ENCODE results near the gene UXT.

UXT gene

GRCh38 chrX:47662144-47662657, 3.2 kb upstream of the UXT start:
- no peaks in the 10 kb centered on the region for H3K9me3 ChIP-seq (ENCODE audit: control insufficient read depth, insufficient read depth, low read depth, low read length)
- ChIA-PET POLR2A (no interaction called here), CTCF (interaction anchor here (0.5 to 0.7 kb wide), 3 partner anchors 10 to 1204 kb away, joined by 3 to 7 read pairs (median 3); no protein-coding TSS in a partner anchor)
- H3K4me1 ChIP-seq (ENCODE audit: control insufficient read depth, insufficient read depth, low read length), result no peaks in the 10 kb centered on the region
- no peak overlapping the region for H3K27ac ChIP-seq (ENCODE audit: extremely low read depth, low read depth, low read length)
- H3K36me3 ChIP-seq (ENCODE audit: control insufficient read depth in 2 of 2, insufficient read depth in 1 of 2, low read length in 2 of 2), result peaks cover 0 to 5% of the 10 kb centered on the region in 2 experiments; a peak in 1 of 3 replicates
- H3K4me3 ChIP-seq (ENCODE audit: low read depth, low read length), result no peak overlapping the region
- TF ChIP-seq, protein P1, sequence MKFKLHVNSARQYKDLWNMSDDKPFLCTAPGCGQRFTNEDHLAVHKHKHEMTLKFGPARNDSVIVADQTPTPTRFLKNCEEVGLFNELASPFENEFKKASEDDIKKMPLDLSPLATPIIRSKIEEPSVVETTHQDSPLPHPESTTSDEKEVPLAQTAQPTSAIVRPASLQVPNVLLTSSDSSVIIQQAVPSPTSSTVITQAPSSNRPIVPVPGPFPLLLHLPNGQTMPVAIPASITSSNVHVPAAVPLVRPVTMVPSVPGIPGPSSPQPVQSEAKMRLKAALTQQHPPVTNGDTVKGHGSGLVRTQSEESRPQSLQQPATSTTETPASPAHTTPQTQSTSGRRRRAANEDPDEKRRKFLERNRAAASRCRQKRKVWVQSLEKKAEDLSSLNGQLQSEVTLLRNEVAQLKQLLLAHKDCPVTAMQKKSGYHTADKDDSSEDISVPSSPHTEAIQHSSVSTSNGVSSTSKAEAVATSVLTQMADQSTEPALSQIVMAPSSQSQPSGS (tag by site-specific recombination; IDR thresholded peaks at IDR 0.05; ENCODE audit: low read depth), result no peak
- TF ChIP-seq ZNF518A (tag by site-specific recombination; conservative IDR thresholded peaks at IDR 0.05; ENCODE audit: low read depth) (no peak), ZNF211 (tag by site-specific recombination; IDR thresholded peaks at IDR 0.05; ENCODE audit: low read depth) (no peak), ZSCAN18 (tag by site-specific recombination; IDR thresholded peaks at IDR 0.05) (no peak), ZFP3 (tag by site-specific recombination; IDR thresholded peaks at IDR 0.05; ENCODE audit: low read depth) (no peak), ZNF404 (tag by site-specific recombination; IDR thresholded peaks at IDR 0.05) (no peak), OSR2 (tag by site-specific recombination; IDR thresholded peaks at IDR 0.05) (no peak), BCL11B (tag by site-specific recombination; IDR thresholded peaks at IDR 0.05; ENCODE audit: low read depth) (no peak), ZNF626 (tag by site-specific recombination; IDR thresholded peaks at IDR 0.05) (no peak), IKZF3 (tag by site-specific recombination; IDR thresholded peaks at IDR 0.05) (no peak), ZNF416 (tag by site-specific recombination; IDR thresholded peaks at IDR 0.05) (no peak), ZBTB8A (tag by site-specific recombination; IDR thresholded peaks at IDR 0.05) (no peak), ZBTB44 (tag by site-specific recombination; IDR thresholded peaks at IDR 0.05) (no peak), SCRT2 (tag by site-specific recombination; IDR thresholded peaks at IDR 0.05) (no peak), ZNF175 (tag by site-specific recombination; IDR thresholded peaks at IDR 0.05) (no peak), ZNF10 (tag by site-specific recombination; IDR thresholded peaks at IDR 0.05) (no peak), TCF7L2 (IDR thresholded peaks at IDR 0.05; ENCODE audit: borderline replicate concordance, low read depth, low read length) (no peak)
- TF ChIP-seq, protein P2, sequence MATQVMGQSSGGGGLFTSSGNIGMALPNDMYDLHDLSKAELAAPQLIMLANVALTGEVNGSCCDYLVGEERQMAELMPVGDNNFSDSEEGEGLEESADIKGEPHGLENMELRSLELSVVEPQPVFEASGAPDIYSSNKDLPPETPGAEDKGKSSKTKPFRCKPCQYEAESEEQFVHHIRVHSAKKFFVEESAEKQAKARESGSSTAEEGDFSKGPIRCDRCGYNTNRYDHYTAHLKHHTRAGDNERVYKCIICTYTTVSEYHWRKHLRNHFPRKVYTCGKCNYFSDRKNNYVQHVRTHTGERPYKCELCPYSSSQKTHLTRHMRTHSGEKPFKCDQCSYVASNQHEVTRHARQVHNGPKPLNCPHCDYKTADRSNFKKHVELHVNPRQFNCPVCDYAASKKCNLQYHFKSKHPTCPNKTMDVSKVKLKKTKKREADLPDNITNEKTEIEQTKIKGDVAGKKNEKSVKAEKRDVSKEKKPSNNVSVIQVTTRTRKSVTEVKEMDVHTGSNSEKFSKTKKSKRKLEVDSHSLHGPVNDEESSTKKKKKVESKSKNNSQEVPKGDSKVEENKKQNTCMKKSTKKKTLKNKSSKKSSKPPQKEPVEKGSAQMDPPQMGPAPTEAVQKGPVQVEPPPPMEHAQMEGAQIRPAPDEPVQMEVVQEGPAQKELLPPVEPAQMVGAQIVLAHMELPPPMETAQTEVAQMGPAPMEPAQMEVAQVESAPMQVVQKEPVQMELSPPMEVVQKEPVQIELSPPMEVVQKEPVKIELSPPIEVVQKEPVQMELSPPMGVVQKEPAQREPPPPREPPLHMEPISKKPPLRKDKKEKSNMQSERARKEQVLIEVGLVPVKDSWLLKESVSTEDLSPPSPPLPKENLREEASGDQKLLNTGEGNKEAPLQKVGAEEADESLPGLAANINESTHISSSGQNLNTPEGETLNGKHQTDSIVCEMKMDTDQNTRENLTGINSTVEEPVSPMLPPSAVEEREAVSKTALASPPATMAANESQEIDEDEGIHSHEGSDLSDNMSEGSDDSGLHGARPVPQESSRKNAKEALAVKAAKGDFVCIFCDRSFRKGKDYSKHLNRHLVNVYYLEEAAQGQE (tag by site-specific recombination; IDR thresholded peaks at IDR 0.05), result no peak
- TF ChIP-seq, protein P3, sequence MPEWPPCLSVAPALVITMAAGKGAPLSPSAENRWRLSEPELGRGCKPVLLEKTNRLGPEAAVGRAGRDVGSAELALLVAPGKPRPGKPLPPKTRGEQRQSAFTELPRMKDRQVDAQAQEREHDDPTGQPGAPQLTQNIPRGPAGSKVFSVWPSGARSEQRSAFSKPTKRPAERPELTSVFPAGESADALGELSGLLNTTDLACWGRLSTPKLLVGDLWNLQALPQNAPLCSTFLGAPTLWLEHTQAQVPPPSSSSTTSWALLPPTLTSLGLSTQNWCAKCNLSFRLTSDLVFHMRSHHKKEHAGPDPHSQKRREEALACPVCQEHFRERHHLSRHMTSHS (tag by site-specific recombination; IDR thresholded peaks at IDR 0.05), result no peak
